ENCODE data around the gene STAT1. TPM values are rescaled to one million over a fixed set of nuclear protein-coding genes. Genes with fewer than 3 reads are reported as not detected.

The STAT1 gene
- total RNA-seq, 2 experiments from 2014 or later: 540 to 547 TPM

DNA sequence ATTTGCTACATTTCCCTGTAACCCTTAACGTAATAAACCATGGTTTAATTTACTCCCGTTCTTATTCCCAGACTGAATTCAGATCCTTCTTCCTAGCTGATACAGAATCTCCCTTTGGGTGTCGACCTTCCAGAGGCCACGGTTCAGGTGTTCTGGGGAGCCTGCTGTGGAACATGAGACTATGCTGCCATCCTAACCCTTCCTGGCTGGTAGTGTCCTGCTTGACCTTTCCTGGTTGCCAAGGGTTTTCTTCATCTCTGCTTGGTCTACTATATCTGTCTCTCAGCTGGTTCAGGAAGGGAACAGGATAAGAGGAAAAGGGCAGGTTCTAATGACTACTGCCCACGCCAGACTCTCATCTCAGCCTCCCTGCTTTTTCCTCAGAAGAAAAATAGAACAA lies 36.5 kb downstream of the STAT1 start:
- DNase-seq: no peak
- no peak overlapping the region for H3K4me3 Mint-ChIP-seq
- H3K27me3 Mint-ChIP-seq: no peaks in the 10 kb centered on the region
- H3K4me1 Mint-ChIP-seq: peaks cover 46% of the 10 kb centered on the region
- ChIA-PET POLR2A (interaction anchor here (1.2 to 4.1 kb wide), 3 partner anchors 9 to 52 kb away, joined by 3 to 14 read pairs (median 9); no protein-coding TSS in a partner anchor), CTCF (no interaction called here)
- peak overlapping the region; percentile 23 for H3K27ac Mint-ChIP-seq
- H3K36me3 Mint-ChIP-seq (ENCODE audit: low read depth): peaks cover 93% of the 10 kb centered on the region
- no peaks in the 10 kb centered on the region for H3K9me3 Mint-ChIP-seq

DNA sequence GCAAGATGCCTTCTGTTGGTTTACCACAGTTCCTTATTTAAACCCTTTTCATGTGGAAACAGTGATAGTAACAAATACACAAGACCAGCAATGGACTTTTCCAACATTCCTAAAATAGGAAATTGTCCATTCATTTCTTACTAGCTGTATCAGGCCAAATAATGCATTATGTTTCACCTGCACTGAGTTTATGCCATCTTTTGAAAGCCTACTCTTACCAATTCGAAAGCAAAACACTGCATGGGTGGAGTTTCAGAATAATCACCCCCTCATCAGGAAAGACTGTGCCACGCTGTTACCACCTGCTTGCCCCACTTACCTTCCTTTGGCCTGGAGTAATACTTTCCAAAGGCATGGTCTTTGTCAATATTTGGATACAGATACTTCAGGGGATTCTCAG lies 37.5 kb downstream of the STAT1 start:
- H3K36me3 Mint-ChIP-seq (ENCODE audit: low read depth): peaks cover 91% of the 10 kb centered on the region
- peaks cover 39% of the 10 kb centered on the region for H3K4me1 Mint-ChIP-seq
- no peak overlapping the region for H3K4me3 Mint-ChIP-seq
- peak overlapping the region; percentile 31 for H3K27ac Mint-ChIP-seq
- no peaks in the 10 kb centered on the region for H3K27me3 Mint-ChIP-seq
- ChIA-PET CTCF (interaction anchor here (0.7 to 1.3 kb wide), 2 partner anchors 12 to 179 kb away, joined by 3 read pairs; no protein-coding TSS in a partner anchor), POLR2A (interaction anchor here (1.2 to 4.1 kb wide), 4 partner anchors 8 to 53 kb away, joined by 3 to 14 read pairs (median 6); partner anchors contain the start of gene STAT1)
- no peak for DNase-seq
- no peaks in the 10 kb centered on the region for H3K9me3 Mint-ChIP-seq

DNA sequence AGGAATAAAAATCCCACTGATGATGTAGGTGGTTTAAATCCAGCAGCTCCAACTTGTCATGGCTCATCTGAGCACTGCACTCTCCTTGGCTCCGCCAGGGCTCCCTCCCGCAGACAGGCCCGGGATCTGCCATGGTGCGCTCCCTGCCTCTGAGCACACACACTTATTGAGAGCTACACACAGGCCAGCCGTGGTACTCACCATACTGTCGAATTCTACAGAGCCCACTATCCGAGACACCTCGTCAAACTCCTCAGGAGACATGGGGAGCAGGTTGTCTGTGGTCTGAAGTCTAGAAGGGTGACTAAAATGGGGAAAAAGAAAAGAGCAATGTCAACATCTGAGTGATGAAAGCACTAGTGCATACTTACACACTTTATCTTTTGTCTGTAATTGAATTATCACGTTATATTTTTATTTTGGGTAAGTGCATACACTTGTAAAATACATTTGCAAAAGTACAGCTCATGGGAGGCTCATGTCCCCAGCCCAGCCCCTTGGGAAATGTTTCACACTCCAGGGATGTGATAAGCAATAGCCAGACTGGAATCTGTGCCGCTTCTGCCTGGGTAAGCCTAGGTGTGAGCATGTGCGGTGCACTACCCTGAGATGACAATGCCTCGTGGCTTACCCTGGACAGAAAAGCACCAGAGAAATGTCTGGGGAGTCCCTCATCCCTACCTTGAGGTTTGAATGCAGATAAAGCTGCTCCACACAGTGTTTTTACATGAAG lies 39.2 kb downstream of the STAT1 start:
- peak overlapping the region; percentile 21 for H3K27ac Mint-ChIP-seq

DNA sequence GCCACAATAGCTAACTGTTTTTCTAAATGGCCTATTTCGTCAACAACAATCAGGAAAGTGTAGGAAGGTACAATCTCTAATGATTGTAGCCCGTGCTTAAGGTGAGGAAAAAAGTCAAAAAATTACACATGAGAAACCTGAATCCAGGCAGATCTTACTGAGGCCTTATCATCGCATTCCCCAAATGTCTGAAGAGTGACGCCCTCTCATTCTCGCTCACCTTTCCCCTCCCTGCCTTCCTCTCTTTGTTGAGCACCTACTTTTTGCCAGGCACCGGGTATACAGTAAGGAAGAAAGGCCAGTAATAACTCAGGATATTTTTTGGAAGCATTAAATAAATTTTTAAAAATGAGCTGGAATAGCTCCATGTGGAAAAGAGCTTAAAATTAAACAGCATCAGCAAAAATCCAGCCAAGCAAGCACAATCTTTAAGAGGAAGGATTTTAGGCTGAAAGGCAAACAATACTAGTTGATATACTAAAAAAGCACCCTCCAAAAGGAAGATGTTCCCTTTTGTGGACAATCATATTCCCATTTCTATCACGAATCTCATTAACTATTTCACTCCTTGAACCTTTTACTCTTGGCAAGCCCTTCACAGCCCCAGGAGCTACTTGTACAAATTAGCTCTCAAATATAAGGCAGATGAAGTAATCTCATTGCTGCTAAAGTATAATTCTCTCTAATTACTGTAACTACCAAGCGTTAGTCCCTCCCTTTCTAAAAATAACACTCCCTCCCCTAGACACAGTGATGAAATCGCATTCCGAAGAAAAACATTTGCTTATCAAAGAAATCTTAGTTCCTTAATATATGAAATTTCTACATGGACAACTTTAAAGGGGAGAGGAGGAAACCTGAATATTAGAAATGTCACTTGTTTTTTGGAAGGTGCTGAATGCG lies 40.0 kb downstream of the STAT1 start:
- CTCF ChIA-PET: interaction anchor here (1.1 kb wide), 1 partner anchor 11 kb away, joined by 3 read pairs; no protein-coding TSS in a partner anchor
- DNase-seq: no peak
- H3K4me1 Mint-ChIP-seq: peaks cover 43% of the 10 kb centered on the region
- no peak overlapping the region for H3K4me3 Mint-ChIP-seq
- POLR2A ChIA-PET: interaction anchor here (0.9 to 4.1 kb wide), 6 partner anchors 9 to 92 kb away, joined by 3 to 14 read pairs (median 6); no protein-coding TSS in a partner anchor
- peaks cover 91% of the 10 kb centered on the region for H3K36me3 Mint-ChIP-seq (ENCODE audit: low read depth)
- H3K9me3 Mint-ChIP-seq: no peaks in the 10 kb centered on the region
- H3K27ac Mint-ChIP-seq: peak overlapping the region; percentile 33
- H3K27me3 Mint-ChIP-seq: no peaks in the 10 kb centered on the region

More for the DNA sequence above, 39.2 kb downstream of the STAT1 start:
- Mint-ChIP-seq H3K36me3 (ENCODE audit: low read depth) (peaks cover 91% of the 10 kb centered on the region), H3K4me3 (no peak overlapping the region), H3K9me3 (no peaks in the 10 kb centered on the region), H3K27me3 (no peaks in the 10 kb centered on the region), H3K4me1 (peaks cover 39% of the 10 kb centered on the region)
- ChIA-PET CTCF (interaction anchor here (1.1 kb wide), 1 partner anchor 11 kb away, joined by 3 read pairs; no protein-coding TSS in a partner anchor), POLR2A (interaction anchor here (1.5 to 4.1 kb wide), 6 partner anchors 10 to 37 kb away, joined by 5 to 14 read pairs (median 6); no protein-coding TSS in a partner anchor)
- DNase-seq: no peak

DNA sequence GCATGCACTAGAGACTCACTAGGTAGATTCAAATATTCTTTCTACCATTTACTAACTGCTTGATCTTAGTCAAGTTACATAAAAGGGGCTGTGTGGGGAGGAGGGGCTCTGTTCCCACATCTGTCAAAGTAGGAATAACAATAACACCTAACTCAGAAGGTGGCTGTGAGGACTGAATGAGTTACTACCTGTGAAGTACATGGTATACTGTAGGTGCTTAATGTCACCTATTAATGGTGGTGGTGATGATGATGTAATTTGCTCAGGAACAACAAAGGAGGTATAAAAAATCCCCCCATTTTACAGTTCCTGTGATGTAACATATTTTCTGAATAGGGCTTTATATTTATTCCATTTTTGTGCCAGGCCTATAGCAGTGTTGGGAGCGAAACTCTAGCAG lies 40.7 kb downstream of the STAT1 start:
- no peak for DNase-seq
- ChIA-PET POLR2A (interaction anchor here (0.9 to 4.1 kb wide), 5 partner anchors 8 to 92 kb away, joined by 3 to 14 read pairs (median 6); no protein-coding TSS in a partner anchor), CTCF (no interaction called here)
- no peaks in the 10 kb centered on the region for H3K27me3 Mint-ChIP-seq
- no peak overlapping the region for H3K4me3 Mint-ChIP-seq
- H3K36me3 Mint-ChIP-seq (ENCODE audit: low read depth): peaks cover 91% of the 10 kb centered on the region
- H3K27ac Mint-ChIP-seq: no peak overlapping the region
- peaks cover 38% of the 10 kb centered on the region for H3K4me1 Mint-ChIP-seq
- H3K9me3 Mint-ChIP-seq: no peaks in the 10 kb centered on the region

DNA sequence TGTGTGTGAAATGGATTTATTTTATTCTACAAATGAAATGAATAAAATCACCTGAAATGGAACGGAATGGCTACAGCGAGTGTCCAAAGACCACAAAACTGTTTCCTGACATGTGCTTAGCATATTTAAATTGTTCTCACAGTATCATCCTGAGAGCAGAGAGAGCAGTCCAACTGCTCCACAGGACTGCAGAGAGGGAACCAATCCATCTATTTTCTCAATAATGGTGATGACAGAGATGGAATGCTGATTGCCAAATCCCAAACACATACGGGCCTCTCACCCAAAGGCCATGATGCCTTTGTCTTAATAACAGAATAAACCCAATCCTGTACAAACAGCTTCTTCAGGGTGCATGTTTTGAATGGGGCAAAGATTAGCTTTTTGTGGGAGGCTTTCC lies 41.1 kb downstream of the STAT1 start:
- Mint-ChIP-seq H3K9me3 (no peaks in the 10 kb centered on the region), H3K27ac (no peak overlapping the region), H3K4me1 (peaks cover 34% of the 10 kb centered on the region), H3K27me3 (no peaks in the 10 kb centered on the region), H3K4me3 (no peak overlapping the region), H3K36me3 (ENCODE audit: low read depth) (peaks cover 91% of the 10 kb centered on the region)
- DNase-seq: no peak
- ChIA-PET CTCF (interaction anchor here (0.7 to 1.2 kb wide), 2 partner anchors 11 to 25 kb away, joined by 3 to 4 read pairs; no protein-coding TSS in a partner anchor), POLR2A (interaction anchor here (1.5 to 2.6 kb wide), 3 partner anchors 8 to 10 kb away, joined by 3 to 7 read pairs (median 6); no protein-coding TSS in a partner anchor)

DNA sequence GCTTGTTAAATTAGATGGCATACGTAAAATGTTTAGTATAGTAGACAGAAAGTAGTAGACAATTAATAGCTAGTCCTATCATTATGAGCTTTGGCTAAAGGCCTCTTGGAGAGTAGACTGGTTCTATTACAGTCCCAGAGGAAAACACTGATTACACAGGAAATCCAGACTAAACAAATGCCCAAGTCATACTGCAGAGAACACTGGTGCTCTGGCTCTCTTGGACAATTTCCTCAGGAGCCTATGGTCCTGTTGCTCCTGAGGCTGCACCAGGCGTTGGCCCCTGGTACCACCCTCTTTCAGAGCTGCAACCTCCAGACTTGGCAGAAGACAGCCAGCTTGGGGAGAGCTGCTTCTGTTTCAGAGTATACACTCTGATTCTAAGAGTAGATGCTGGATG lies 41.8 kb downstream of the STAT1 start:
- Mint-ChIP-seq H3K27me3 (no peaks in the 10 kb centered on the region), H3K9me3 (no peaks in the 10 kb centered on the region), H3K4me1 (peaks cover 30% of the 10 kb centered on the region), H3K27ac (no peak overlapping the region), H3K4me3 (no peak overlapping the region), H3K36me3 (ENCODE audit: low read depth) (peaks cover 90% of the 10 kb centered on the region)
- CTCF ChIA-PET: interaction anchor here (0.7 to 1.2 kb wide), 2 partner anchors 11 to 24 kb away, joined by 3 to 4 read pairs; no protein-coding TSS in a partner anchor
- POLR2A ChIA-PET: interaction anchor here (1.5 to 2.6 kb wide), 3 partner anchors 9 to 15 kb away, joined by 3 to 7 read pairs (median 5); no protein-coding TSS in a partner anchor
- DNase-seq: no peak

DNA sequence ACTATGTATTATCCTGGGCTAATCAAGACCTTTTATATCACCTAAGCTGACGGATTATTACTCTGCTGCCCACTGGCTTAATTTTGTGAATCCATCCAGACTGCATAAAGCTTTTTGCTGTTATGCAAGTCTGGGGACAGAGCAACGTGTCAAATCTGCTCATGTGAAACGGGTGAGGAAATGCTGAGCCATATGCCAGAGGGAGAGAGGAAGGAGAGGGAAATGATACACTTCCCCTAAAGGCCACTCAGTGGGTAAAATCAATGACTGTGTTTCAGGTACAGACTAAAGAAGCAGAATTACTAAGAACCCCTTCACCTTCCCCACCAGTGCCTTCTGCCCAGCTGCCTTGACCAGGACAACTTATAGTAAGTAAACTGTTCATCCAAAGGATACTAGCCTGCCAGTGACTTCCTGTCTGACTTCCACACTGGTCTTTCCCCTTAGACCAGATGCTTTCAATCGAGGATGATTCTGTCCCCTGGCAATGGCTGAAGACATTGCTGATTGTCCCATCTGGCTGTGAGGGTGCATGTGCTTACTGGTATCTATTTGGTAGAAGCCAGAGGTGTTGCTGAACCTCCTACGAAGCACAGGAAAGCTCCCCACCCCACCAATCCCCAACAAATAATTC lies 43.0 kb downstream of the STAT1 start:
- peaks cover 28% of the 10 kb centered on the region for H3K4me1 Mint-ChIP-seq
- no peaks in the 10 kb centered on the region for H3K27me3 Mint-ChIP-seq
- H3K4me3 Mint-ChIP-seq: no peak overlapping the region
- peak overlapping the region; percentile 49 for H3K27ac Mint-ChIP-seq
- H3K36me3 Mint-ChIP-seq (ENCODE audit: low read depth): peaks cover 88% of the 10 kb centered on the region
- CTCF ChIA-PET: no interaction called here
- no peaks in the 10 kb centered on the region for H3K9me3 Mint-ChIP-seq
- POLR2A ChIA-PET: interaction anchor here (1.6 kb wide), 1 partner anchor 16 kb away, joined by 5 read pairs; no protein-coding TSS in a partner anchor
- DNase-seq: no peak

DNA sequence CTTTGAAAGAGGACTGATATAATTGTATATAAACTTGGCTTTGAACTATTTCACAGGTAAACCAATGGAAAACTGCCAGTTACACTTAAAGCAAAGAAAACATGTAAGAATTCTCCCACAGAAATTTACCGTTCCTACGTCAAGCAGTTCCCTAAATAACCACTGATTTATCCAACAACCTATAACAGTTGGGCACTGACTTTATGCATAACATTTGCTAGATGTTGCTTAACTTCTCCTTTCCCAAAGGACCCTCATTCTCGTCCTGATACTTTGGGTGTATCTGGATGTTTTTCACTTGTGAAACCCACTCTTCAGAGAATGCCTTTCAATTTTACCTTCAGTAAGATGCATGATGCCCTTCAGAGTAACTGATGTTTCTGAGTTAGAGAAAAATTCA lies 43.8 kb downstream of the STAT1 start:
- Mint-ChIP-seq H3K27me3 (no peaks in the 10 kb centered on the region), H3K4me1 (peaks cover 28% of the 10 kb centered on the region), H3K9me3 (no peaks in the 10 kb centered on the region), H3K4me3 (no peak overlapping the region), H3K36me3 (ENCODE audit: low read depth) (peaks cover 88% of the 10 kb centered on the region), H3K27ac (no peak overlapping the region)
- no peak for DNase-seq
- ChIA-PET POLR2A (interaction anchor here (1.4 kb wide), 1 partner anchor 22 kb away, joined by 4 read pairs; no protein-coding TSS in a partner anchor), CTCF (no interaction called here)

DNA sequence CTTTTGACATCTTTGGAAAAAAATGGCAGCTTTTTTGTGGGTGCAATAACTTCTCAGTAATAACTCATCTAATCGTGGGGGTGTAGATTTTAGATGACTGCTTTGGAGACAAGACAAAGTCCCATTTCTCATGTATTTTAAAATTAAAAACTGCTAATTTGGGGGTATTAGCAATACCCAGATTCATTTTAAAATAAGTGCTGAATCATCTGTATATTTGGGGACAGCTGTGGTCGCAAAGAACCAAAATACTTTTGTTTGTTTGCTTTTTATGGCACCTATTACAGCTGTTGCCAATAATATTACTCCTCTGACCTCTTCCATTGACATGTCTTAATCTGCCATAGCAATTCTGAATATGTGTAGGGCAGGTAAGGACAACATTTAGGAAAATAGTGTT lies 45.4 kb downstream of the STAT1 start:
- H3K27ac Mint-ChIP-seq: no peak overlapping the region
- no peaks in the 10 kb centered on the region for H3K27me3 Mint-ChIP-seq
- H3K4me3 Mint-ChIP-seq: no peak overlapping the region
- ChIA-PET POLR2A (interaction anchor here (1.1 to 2.0 kb wide), 6 partner anchors 9 to 76 kb away, joined by 3 to 9 read pairs (median 4); no protein-coding TSS in a partner anchor), CTCF (interaction anchor here (1.9 kb wide), 1 partner anchor 185 kb away, joined by 6 read pairs; no protein-coding TSS in a partner anchor)
- DNase-seq: no peak
- peaks cover 88% of the 10 kb centered on the region for H3K36me3 Mint-ChIP-seq (ENCODE audit: low read depth)
- H3K4me1 Mint-ChIP-seq: peaks cover 38% of the 10 kb centered on the region
- H3K9me3 Mint-ChIP-seq: no peaks in the 10 kb centered on the region

DNA sequence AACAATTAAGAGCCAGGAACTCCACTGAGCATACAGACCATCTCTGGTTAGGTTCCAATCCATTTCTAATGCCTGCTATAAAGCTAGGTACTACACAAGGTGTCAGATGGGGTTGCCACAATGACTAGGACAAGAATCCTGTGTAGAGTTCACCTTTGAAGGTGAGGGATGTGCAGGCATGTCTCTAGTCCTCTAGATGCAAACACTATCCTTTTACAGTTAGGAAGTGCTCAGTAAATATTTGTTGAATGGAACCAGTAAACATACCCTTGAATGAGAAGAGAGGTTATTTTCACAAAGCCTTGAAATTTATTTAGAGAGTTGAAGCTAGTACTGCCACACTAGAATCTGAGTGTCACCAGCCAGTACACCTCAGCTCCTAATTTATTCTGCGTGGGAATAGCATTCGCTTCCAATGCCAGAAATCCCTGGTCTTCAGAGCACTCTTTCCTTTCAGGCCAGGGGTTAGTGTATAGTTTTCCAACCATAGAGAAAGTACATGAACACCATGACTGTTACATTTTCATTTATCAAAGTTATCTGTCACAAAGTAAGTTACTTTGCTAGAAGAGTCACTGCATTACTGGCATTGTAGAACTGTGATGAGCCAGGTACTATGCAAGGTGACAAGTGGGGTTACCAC lies 48.3 kb downstream of the STAT1 start:
- ChIA-PET CTCF (interaction anchor here (1.0 to 1.3 kb wide), 3 partner anchors 11 to 116 kb away, joined by 3 to 4 read pairs (median 3); no protein-coding TSS in a partner anchor), POLR2A (interaction anchor here (1.7 kb wide), 2 partner anchors 8 to 24 kb away, joined by 6 read pairs; no protein-coding TSS in a partner anchor)
- peaks cover 32% of the 10 kb centered on the region for H3K4me1 Mint-ChIP-seq
- no peak overlapping the region for H3K4me3 Mint-ChIP-seq
- no peak overlapping the region for H3K27ac Mint-ChIP-seq
- no peak for DNase-seq
- no peaks in the 10 kb centered on the region for H3K9me3 Mint-ChIP-seq
- H3K36me3 Mint-ChIP-seq (ENCODE audit: low read depth): peaks cover 87% of the 10 kb centered on the region
- no peaks in the 10 kb centered on the region for H3K27me3 Mint-ChIP-seq

All from activated CD4-positive, alpha-beta memory T cell treated with anti-CD3 and anti-CD28 coated beads, Interleukin-2, amount 10 ng/mL, durations not matched to agents 7 days and 5 days (primary cell).